NCI-H524 (cell line): ENCODE results near the gene SRRM1.

Experiments
- DNase-seq, 2 experiments: peaks; one replicate each; lab custom pipeline; 2025; lab: John Stamatoyannopoulos, UW

SRRM1 gene

GRCh38 chr1:24642481-24643362, at the start of gene SRRM1:
TSS of gene SRRM1 (plus strand) at chr1:24643302. CDS start at chr1:24643327, 25 bp downstream.
- peak; percentile 97 to 99 for DNase-seq

DNA sequence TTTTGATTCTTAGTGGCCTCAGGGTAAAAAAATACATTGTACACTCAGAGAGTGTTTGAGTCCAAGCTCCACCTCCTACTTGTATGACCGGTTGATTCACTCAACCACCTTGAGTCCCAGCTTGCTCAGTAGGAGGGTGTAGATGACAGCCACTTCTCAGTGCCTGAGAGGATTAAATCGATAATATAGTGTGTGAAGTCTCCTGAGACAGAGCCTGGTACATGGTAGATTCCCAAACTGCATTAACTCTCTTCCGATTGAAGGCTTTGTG, 48.8 kb upstream of the SRRM1 start:
- peak in 1 of 2 experiments; percentile 5 for DNase-seq

DNA sequence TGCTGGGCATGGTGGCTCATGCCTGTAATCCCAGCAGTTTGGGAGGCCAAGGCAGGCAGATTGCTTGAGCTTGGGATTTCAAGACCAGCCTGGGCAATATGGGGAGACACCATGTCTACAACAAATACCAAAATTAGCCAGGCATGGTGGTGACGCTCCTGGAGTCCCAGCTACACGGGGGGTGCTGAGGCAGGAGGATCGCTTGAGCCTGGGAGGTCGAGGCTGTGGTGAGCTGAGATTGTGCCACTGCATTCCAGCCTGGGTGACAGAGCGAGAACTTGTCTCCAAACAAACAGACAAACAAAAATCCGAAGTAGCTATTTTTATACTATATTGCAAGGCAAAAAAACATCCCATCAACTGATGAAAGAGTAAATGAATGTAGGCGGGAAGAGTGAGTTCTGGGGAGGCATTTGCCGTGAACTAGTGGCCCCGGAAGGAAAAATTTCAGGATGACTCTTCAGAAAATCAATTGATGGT, 46.7 kb upstream of the SRRM1 start:
- DNase-seq, result no peak

DNA sequence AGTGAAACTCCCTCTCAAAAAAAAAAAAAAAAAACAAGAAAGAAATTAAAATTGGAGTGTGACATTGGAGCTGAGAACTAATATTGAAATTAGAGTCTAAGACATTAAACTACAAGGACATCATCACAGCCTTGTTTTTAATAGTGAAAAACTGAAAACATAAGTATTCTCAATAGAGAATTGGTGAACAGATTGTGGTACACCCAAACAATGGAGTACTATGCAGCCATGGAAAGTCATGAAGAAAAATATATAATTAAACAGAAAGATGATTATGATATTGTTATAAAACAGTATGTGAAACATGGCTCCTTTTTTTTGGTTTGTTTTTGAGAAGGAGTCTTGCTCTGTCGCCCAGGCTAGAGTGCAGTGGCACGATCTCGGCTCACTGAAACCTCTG, 43.8 kb upstream of the SRRM1 start:
- no peak for DNase-seq

- DNase-seq, result no peak
Observed at GRCh38 chr1:24600551-24600950, 42.6 kb upstream of the SRRM1 start.

DNA sequence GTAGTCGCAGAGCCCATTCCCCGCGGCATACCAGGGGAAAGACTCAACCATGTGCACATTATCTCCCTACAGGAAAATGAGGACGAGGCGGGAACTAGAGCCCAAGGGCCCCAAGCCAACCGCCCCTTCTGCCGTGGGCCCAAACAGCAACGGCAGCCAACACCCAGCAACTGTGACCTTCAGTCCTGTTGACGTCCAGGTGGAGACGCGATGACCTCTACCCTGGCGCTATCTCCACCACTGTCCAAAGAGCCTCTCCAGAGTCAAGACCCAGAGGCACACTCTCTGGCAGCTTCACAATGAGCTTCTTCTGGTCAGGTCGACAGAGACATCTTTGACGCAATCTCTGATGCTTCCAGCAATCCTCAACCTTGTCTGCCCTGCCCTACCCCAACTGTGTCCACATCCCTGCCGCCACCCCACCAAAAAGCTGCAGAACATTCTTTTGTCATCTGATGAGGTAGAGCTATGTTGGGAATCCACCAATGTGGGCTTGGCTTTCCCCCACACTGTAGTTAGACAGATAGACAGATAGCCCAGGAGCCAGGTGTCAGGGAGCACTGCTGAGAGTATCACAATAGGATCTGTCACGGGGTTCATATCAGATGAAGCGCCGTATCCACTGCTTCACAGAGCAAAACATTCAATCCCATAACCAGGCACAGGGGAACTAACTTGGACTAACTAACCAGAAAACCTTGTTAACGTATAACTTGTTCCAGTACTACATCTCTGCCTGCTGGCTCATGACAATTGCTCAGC, 37.4 kb upstream of the SRRM1 start:
- no peak for DNase-seq

GRCh38 chr1:24606296-24606605, 36.9 kb upstream of the SRRM1 start:
- no peak for DNase-seq

- DNase-seq, result no peak
Observed at GRCh38 chr1:24606621-24607020, 36.5 kb upstream of the SRRM1 start.

- DNase-seq, result no peak
Observed at GRCh38 chr1:24609949-24610517, 33.1 kb upstream of the SRRM1 start.

GRCh38 chr1:24619376-24619775, 23.7 kb upstream of the SRRM1 start:
- no peak for DNase-seq

DNA sequence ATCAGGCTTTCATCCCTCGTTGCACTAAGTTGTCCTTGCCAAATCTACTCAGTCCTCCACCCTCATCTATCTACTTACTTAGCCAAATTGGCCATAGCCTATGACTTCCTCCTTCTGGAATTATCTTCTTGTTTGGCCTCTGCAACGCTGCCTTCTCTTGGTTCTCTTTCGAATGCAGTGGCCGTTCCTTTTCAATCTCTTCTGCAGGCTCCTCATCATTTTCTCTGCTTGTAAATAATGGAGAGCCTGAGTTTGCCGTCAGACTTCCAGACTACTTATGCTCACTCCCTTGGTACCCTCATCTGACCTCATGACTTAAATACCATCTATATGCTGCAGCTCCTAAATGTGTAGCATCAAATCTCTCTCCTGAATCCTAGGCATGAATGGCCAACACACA, 22.4 kb upstream of the SRRM1 start:
- no peak for DNase-seq

DNA sequence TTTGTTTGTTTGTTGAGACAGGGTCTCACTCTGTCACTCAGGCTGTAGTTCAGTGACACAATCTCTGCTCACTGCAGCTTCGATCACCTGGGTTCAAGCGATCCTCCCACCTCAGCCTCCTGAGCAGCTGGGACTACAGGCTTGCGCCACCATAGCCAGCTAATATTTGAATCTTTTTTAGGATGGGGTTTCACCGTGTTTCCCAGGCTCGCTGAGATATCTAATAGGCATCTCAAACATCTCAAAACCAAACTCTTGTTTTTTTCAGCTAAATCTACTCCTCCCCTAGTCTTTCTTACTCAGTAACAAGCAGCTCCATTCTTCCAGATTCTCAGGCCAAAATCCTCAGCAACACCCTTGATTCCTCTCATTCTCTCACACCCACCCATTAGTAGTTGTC, 22.0 kb upstream of the SRRM1 start:
- no peak for DNase-seq

- no peak for DNase-seq
Observed at GRCh38 chr1:24622218-24622617, 20.9 kb upstream of the SRRM1 start.

DNA sequence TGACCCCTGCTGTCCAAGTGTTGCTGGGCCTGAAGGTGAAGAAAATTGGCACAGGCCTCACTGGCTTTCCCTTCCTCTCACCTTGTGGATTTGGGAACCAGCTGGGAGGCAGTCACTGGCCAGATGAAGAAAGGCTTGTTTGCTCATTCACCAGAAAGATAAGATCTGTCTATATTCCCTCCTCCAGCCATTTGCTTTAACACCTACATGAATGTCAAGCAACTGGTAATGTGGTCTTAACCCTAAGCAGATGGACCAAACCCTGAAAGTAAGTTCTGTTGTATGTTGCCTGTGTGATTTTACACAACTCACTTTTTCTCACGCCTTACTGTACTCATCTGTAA, 10.3 kb upstream of the SRRM1 start:
- DNase-seq, result no peak

GRCh38 chr1:24635195-24635843, 7.8 kb upstream of the SRRM1 start:
- peak; percentile 13 to 72 for DNase-seq

GRCh38 chr1:24636661-24637357, 6.3 kb upstream of the SRRM1 start:
- no peak for DNase-seq

DNA sequence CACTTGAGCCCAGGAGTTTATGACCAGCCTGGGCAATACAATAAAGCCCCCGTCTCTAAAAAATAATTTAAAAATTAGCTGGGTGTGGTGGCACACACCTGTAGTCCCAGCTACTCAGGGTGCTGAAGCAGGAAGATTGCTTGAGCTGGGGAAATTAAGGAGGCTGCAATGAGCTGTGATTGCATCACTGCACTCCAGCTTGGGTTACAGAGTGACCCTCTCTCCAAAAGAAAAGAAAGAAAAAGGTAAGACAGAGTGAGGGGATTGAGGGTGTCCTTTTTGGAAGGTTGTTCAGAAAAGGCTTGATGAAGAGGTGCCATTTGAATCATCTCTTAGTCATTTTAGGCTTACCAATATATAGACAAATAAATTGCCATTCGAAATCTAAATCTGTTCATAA, 4.0 kb upstream of the SRRM1 start:
- DNase-seq, result no peak

- peak in 1 of 2 experiments; percentile 2 for DNase-seq
Observed at GRCh38 chr1:24639881-24640280, 3.2 kb upstream of the SRRM1 start.

- DNase-seq, result no peak
Observed at GRCh38 chr1:24640288-24640687, 2.8 kb upstream of the SRRM1 start.

DNA sequence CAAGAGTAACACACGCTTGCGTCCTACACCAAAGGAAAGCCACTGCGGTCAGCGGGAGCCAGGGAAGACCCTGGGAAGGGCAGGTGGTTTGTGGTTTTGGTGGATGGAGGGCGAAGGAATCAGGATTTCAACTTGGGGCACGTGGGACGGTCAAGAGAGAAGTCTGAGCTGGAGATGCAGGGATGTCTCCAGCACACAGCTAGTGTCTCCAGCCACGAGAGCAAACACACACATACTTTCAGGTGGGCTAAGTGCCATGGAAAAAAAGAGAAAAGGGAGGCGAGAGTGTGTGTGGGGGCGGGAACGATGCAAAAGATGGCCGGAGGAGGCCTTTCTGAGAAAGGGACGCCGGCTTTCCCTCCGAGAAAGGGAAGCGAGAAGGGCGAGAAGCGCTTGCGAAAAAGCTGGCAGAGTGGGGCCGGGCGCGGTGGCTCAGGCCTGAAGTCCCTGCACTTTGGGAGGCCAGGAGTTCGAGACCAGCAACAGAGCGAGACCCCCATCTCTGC, 1.4 kb upstream of the SRRM1 start:
- DNase-seq, result no peak

- peak in 1 of 2 experiments; percentile 42 for DNase-seq
Observed at GRCh38 chr1:24643363-24644099, 429 bp downstream of the SRRM1 start.
